Loucy (cell line): ENCODE data around the gene GOT1.

Source experiments
- CTCF ChIP-seq: fragments of 200-600 bp; sonication (generic); conservative IDR thresholded peaks from 2 replicates; pipeline ENCODE4 v1.5.1; 2014; ENCODE audit warnings: mild to moderate bottlenecking, antibody characterized with exemption, low read length
- EZH2phosphoT487 ChIP-seq: fragments of 200-600 bp; IDR thresholded peaks from 2 replicates; pipeline ENCODE4 v1.6.1; 2018; ENCODE audit warnings: antibody characterized with exemption, mild to moderate bottlenecking, moderate library complexity, borderline replicate concordance

GRCh38 chr10:99374526-99374925, 55.9 kb downstream of the GOT1 start:
- TF ChIP-seq CTCF (no peak), EZH2phosphoT487 (no peak)
